Bladder microvascular endothelial cell (primary cell): Measurements from ENCODE around the gene HOXB1. TPM values are rescaled to one million over a fixed set of nuclear protein-coding genes. Genes with fewer than 3 reads are reported as not detected.

Source experiments
- total RNA-seq: library from RNA; depleted of rRNA; stranded (reverse); fragments of >200 nt; gene quantifications from 2 replicates; pipeline ENCODE4 v1.2.3, GENCODE V29; 2014

HOXB1 gene
- not detected in 2 replicates for total RNA-seq

DNA sequence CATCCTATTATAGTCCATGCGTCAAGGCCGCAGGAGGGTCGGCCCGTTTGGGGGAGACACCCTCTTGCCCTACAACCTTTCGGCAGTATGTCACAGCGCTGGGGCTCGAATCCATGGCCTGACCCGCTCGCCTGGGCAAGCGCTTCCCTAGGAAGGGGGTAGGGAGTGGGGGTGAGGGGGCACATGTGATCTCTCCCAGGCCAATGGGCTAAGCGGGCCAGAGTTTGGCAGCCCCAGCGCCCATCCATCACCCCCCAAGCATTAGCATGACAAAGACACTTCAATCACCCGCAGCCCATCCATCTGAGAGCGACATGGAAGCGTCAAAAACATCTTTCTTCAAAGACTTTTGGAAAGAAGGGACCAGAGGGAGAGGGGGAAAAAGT, at the start of gene HOXB1:
HOXB1 (minus strand) TSS at position 125 of the 386 bp plus-strand sequence; CDS start at position 18, 107 bp downstream.

GRCh38 chr17:48577946-48578615, 47.3 kb upstream of the HOXB1 start, which contains the start of gene HOXB4:
Gene HOXB4 (minus strand): TSS chr17:48578350. CDS start chr17:48578319, 31 bp downstream.

GRCh38 chr17:48545022-48545375, 14.2 kb upstream of the HOXB1 start, which contains the start of gene HOXB2:
Gene HOXB2 (minus strand): TSS chr17:48545109. CDS start chr17:48544911, 198 bp downstream.

Other genes starting within 250 kb of the HOXB1 start
- gene SKAP1, start 100.8 kb downstream of the HOXB1 start, total RNA-seq = 0.16 TPM in 1 of 2 replicates, not detected in the other
- 1.6 and 5.2 TPM in 2 replicates for gene HOXB2, start 14.1 kb upstream of the HOXB1 start, total RNA-seq
- 2.3 and 3.3 TPM in 2 replicates for gene HOXB4, start 47.3 kb upstream of the HOXB1 start, total RNA-seq
- gene HOXB3, start 59.2 kb upstream of the HOXB1 start, total RNA-seq = 5.3 and 6.8 TPM in 2 replicates
- 0.25 and 0.32 TPM in 2 replicates for gene HOXB5, start 62.8 kb upstream of the HOXB1 start, total RNA-seq
- 9.9 and 10.2 TPM in 2 replicates for gene HOXB6, start 74.0 kb upstream of the HOXB1 start, total RNA-seq
- 6.9 and 14.6 TPM in 2 replicates for gene HOXB7, start 80.0 kb upstream of the HOXB1 start, total RNA-seq
- 1.4 and 4.9 TPM in 2 replicates for gene HOXB8, start 84.3 kb upstream of the HOXB1 start, total RNA-seq
- gene HOXB9, start 95.3 kb upstream of the HOXB1 start, total RNA-seq = 0.49 and 0.57 TPM in 2 replicates
- not detected in 2 replicates for gene PRAC1, start 191.5 kb upstream of the HOXB1 start, total RNA-seq
- not detected in 2 replicates for gene PRAC2, start 192.2 kb upstream of the HOXB1 start, total RNA-seq
- not detected in 2 replicates for gene HOXB13, start 197.7 kb upstream of the HOXB1 start, total RNA-seq